A549 treated with Hydrocortisone at 1 μM for 4 hours (cell line): ENCODE data around the gene FYB1. TPM values are rescaled to one million over a fixed set of nuclear protein-coding genes. Genes with fewer than 3 reads are reported as not detected.

Source experiments
- total RNA-seq: library from RNA; stranded (reverse); fragments of 200-300 nt; extraction: Qiagen RNA extraction; gene quantifications from 5 replicates; pipeline ENCODE4 v1.2.3, GENCODE V29; 2022

Gene FYB1, protein sequence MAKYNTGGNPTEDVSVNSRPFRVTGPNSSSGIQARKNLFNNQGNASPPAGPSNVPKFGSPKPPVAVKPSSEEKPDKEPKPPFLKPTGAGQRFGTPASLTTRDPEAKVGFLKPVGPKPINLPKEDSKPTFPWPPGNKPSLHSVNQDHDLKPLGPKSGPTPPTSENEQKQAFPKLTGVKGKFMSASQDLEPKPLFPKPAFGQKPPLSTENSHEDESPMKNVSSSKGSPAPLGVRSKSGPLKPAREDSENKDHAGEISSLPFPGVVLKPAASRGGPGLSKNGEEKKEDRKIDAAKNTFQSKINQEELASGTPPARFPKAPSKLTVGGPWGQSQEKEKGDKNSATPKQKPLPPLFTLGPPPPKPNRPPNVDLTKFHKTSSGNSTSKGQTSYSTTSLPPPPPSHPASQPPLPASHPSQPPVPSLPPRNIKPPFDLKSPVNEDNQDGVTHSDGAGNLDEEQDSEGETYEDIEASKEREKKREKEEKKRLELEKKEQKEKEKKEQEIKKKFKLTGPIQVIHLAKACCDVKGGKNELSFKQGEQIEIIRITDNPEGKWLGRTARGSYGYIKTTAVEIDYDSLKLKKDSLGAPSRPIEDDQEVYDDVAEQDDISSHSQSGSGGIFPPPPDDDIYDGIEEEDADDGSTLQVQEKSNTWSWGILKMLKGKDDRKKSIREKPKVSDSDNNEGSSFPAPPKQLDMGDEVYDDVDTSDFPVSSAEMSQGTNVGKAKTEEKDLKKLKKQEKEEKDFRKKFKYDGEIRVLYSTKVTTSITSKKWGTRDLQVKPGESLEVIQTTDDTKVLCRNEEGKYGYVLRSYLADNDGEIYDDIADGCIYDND
- total RNA-seq, result 9.0 to 18.2 TPM (median 12.5 TPM) in 5 replicates

DNA sequence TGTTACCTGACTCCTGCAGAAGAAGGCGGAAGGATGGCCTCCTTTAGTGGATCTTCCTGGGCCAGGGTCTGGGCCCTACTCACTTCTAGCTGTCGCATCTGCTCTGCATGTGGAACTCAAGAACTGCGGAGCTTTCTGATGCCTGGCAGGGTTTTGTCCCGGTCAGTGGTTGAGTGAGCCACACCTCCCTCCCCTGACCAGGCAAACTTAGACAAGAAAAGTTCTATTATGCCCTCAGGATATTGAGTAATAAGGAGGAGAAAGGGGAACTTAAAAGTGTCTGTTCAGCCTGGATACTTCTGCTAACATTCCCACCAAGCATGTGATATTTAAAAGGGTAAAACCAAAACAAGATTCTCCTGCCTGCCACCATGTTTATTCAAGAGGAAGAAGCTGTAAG lies at the start of gene FYB1:
Gene FYB1, minus strand, starts transcription at position 127 of the 400 bp plus-strand sequence. CDS start 16,603 bp downstream, outside the sequence.

GRCh38 chr5:39074017-39074814 lies 145.1 kb downstream of the FYB1 start, which contains the start of gene RICTOR:
TSS of gene RICTOR (minus strand) at chr5:39074399. CDS start at chr5:39074377, 22 bp downstream.

Other genes starting within 250 kb of the FYB1 start
- 7.3 to 13.4 TPM (median 10.4 TPM) in 5 replicates for gene RICTOR, start 145.2 kb downstream of the FYB1 start, total RNA-seq
- gene C9, start 144.9 kb upstream of the FYB1 start, total RNA-seq, result not detected in 5 replicates
- 6.3 to 9.5 TPM (median 7.5 TPM) in 5 replicates for gene DAB2, start 205.4 kb upstream of the FYB1 start, total RNA-seq